NCI-H2107 treated with DMSO at 0.1 percent for 48 hours (cell line): Measurements from ENCODE around the gene NXPH1.

Source experiments
- DNase-seq: peaks from one replicate; lab custom pipeline; 2025; ENCODE audit not compliant: unreplicated experiment; lab: John Stamatoyannopoulos, UW

Gene NXPH1

DNA sequence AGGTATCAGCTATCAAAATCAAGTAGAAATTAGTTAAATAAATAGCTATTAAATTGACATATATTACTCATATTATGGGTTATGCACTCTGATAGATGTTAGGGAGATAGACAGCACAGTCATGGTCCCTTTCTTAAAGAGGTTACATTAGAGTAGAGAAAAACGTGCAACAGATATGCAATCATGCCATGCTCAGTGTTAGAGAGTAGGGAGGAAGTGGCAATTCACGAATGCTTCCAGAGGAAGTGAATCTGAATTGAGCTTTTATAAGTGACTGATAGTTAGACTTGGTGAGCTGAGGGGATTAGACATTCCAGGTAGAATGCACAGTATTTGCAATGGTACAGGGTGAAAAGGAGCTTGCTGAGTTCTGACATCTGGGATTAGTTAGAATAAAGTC, 349.8 kb downstream of the NXPH1 start:
- no peak for DNase-seq

DNA sequence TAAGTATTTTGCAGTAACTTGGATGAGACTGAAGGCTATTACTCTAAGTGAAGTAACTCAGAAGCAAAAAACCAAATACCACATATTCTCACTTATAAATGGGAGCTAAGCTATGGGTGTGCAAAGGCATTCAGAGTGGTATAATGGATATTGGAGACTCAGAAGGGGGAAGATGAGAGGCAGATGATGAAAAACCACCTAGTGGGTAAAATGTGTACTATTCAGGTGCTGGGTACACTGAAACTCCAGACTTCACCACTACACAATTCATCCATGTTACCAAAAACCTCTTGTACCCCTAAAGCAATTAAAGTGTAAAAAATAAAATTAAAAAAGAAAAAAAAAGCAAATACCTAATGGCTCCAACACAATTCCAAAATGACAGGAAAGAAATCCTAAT, 351.7 kb downstream of the NXPH1 start:
- DNase-seq = no peak

DNA sequence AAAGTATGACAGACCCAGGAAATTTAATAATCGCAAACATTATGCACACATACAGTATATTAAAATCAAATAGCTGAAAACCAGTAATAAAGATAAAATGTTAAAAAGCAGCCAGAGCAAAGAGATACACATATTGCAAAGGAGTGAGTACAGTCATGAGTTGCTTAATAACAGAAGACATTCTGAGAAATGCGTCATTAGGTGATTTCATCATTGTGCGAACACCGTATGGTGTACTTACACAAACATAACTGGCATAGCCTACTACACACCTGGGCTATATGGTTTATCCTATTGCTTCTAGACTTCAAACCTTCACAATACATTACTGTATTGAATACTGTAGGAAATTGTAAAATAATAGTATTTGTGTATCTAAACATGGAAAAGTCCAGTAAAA, 367.6 kb downstream of the NXPH1 start:
- no peak for DNase-seq
